ENCODE results near the gene RPS19. TPM values are rescaled to one million over a fixed set of nuclear protein-coding genes. Genes with fewer than 3 reads are reported as not detected.
"Not testable (repeated sequence)": the region's sequence is repeated elsewhere in the genome, so short reads cannot be mapped to it uniquely, and the experiment has no call there.

RPS19 gene
- total RNA-seq, 1 donor, result 1,086 TPM

DNA sequence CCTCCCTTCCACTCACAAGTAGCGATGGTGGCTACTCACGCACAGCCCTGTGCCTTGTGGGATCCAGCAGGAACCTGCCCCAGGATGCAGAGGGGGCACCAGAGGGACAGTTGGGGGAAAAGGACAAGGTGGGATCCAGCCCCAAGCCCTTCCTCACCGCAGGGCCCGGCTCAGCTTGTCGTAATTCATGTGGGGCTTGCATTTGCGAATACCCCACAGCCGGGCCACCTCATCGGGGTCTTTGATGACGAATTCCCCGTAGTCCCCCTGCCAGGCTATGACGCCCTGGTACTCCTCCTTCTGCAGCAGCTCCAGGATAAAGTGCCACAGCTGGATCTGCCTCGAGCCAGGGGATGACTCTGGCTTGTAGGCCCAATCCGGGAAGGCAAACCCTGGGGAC is 49.7 kb downstream of the RPS19 start:
- Histone ChIP-seq H3K9me3 (ENCODE audit: low read depth, low read length) (no peaks in the 10 kb centered on the region), H3K27me3 (ENCODE audit: insufficient read depth, low read length) (peaks cover 24% of the 10 kb centered on the region), H3K4me3 (ENCODE audit: low read length) (no peak overlapping the region), H3K4me1 (ENCODE audit: insufficient read depth, low read length) (peaks cover 19% of the 10 kb centered on the region)

DNA sequence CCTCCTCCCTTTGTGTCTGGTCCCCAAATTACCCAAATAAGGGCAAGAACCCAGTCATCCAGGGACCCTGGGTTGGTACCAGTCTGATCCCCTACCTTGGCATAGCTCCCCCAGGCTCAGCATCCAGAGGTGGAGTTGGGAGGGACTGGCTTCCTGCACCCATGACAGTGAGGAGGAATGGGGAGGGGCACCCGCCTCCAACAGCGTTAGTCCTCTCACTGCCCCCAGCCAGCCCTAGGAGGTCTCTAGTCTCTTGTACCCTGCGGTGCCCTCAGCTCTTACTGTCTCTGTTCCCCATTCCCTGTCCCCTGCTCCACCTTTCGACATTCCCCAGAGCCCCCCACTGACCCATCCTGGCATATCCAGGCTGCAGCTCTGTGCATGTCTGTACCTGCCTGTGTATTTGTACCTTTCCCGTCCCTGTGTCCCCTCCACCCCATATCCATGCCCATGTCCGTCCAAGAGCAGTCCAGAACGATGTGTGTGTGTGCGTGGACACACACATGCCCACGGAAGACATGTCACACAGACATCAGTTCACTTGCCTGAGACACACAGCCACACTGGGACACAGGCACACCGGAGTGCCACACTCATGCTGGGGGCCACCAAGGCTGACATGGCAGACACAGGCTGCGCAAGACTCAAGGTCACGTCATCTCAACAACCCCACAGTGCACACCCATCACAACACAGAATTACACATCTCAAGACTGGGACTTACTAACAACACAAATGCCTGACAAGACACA is 50.4 kb downstream of the RPS19 start:
- Histone ChIP-seq H3K27me3 (ENCODE audit: insufficient read depth, low read length) (peaks cover 28% of the 10 kb centered on the region), H3K9me3 (ENCODE audit: low read depth, low read length) (no peaks in the 10 kb centered on the region), H3K4me1 (ENCODE audit: insufficient read depth, low read length) (peaks cover 23% of the 10 kb centered on the region), H3K4me3 (ENCODE audit: low read length) (no peak overlapping the region)

DNA sequence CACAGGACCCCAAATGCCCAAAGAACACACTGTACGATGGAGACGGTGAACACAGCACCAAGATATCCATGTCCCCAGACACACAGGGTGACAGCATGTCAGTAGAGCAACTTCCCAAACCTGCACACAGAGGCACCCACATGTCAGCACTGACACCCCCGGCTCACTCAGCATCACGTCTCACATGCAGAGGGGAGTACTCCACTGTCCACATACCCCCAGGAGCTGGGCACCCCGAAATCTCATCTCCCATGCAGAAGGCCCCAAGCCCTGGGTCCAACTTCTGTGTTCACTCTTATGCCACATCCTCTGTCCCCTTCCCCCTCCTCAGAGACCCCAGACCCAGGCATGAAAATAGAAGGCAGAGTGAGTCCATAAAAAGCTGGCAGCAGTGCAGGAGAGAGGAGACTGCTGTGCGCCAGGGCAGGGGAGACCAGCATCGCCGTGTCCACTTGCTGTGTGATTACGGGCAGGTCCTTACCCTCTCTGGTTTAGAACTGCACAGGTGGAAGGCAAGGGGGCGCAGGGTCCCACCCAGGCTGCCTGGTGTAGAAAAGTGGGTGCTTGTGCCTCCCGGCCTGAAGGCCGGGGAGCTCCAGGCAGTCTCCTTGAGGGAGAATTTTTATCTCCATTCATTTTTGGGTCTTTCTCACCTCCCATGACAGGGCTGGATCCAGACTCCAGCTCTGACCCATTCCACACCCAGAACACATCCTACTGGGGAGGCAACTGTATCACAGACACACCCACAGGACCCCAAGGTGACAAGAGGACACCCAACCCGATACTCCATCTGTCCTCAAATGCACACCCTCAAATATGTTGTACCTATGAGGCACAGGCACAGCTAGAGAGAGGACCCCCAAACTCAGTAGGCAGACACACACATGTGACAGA is 51.2 kb downstream of the RPS19 start:
- no peak overlapping the region for H3K4me3 ChIP-seq (ENCODE audit: low read length)
- H3K9me3 ChIP-seq (ENCODE audit: low read depth, low read length), result no peaks in the 10 kb centered on the region
- H3K4me1 ChIP-seq (ENCODE audit: insufficient read depth, low read length), result peaks cover 30% of the 10 kb centered on the region
- peaks cover 35% of the 10 kb centered on the region for H3K27me3 ChIP-seq (ENCODE audit: insufficient read depth, low read length)

DNA sequence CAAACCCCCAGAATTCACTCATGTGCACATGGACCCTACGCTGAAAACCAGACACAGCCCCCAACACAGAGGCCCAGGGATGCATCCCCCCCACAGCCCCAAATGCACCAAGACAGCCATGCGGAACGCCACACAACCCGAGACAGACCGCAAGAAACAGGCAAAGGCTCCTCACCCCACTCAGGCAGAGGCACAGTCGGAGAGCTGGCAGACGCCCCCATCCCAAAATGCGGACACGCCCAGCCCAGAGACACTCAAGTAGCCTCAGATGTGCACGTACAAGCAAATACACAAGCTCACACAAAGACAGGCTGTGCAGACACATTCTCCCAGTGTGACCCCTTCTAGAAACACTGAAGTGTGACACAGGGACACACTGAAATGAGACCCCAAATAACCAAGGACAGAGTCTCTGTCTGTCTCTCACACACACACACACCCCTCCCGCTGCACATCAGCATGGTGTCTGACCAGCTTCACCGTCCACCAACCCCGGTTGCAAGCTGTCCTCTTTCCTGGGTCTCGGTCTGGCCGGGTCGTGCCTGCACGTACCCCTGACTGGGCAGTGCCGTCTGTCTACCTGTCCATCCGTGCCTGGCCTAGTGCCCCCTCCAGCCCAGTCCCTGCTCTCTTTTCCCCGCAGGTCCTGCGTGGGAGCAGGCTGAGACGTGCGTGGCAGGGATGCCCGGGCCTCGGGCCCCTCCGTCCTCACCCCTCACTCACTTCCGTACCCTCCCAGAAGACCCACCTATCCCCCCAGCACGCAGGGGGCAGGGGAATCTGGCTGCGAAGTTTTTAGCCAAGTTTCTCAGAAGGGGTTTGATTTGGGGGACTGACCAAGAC is 52.1 kb downstream of the RPS19 start:
- peaks cover 31% of the 10 kb centered on the region for H3K4me1 ChIP-seq (ENCODE audit: insufficient read depth, low read length)
- H3K4me3 ChIP-seq (ENCODE audit: low read length), result no peak overlapping the region
- no peaks in the 10 kb centered on the region for H3K9me3 ChIP-seq (ENCODE audit: low read depth, low read length)
- H3K27me3 ChIP-seq (ENCODE audit: insufficient read depth, low read length), result peaks cover 44% of the 10 kb centered on the region

DNA sequence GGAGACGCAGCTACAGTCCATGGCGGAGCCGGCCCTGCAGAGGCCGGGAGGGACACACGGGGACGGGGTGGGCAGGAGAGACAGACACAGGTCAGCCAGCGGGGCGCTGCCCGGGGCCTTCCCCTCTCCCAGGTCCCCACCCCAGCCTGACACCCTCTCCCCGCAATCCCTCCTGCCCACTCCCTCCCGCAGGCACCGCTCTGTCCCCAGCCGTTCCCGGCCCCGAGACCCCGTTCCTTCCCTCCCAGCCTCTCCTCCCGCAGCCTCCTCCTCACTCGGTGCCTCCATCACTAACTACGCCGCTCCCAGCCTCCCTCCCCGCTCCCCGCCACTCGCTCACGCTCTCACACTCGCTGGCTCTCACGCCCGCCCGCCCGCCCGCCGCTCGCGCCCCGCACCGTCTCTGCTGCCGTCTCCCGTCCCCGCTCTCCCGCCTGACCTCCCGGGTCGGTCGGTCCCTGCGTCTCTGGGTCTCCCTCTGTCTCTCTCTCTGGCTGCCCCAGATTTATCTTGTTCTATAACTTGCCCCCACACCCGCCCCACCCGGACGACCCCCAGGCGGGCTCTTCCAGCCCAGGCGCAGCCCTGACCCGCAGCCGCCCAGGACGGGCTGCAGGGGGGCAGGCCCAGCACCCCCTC is 53.0 kb downstream of the RPS19 start:
- H3K9me3 ChIP-seq (ENCODE audit: low read depth, low read length), result no peaks in the 10 kb centered on the region
- H3K4me3 ChIP-seq (ENCODE audit: low read length), result no peak overlapping the region
- peaks cover 48% of the 10 kb centered on the region for H3K27me3 ChIP-seq (ENCODE audit: insufficient read depth, low read length)
- peaks cover 31% of the 10 kb centered on the region for H3K4me1 ChIP-seq (ENCODE audit: insufficient read depth, low read length)

DNA sequence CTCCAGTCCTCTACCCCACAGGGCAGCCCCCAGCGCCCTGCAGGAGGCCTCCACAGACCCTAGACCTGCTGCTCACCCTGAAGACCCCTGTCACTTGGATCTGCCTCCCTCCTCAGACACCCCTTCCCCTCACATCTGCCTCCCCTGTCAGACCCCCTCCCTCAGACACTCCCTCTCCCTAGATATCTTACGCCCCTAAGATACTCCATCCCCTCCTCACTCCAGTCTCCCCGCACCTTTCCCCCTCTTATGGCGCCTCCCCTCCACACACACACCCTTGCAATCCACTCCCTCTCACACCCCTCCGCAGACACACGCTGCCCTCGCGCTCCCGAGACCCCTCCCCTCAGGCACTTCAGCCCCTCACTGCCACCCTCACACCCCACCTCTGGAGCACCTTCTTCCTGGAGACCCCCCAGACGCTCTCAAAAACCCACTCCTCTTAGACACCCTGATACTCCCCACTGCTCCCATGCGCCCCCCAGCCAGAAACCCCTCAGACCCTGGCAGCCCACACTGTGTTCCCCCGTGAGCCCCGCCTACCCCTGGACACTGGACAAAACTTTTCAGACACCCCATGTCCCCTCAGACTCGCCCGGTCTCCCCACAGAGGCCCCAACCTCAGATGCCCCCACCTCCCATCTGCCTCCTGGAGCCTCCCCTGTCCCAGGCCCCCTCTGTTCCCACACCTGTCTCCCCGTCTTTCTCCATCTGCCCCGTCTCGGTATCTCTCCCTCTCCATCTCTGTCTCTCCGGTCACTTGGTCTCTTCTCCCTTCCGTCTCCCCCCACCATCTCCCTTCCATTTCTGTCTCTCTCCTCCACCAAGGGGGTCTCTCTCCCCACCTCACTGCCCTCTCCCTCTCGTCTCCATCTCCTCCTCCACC is 53.7 kb downstream of the RPS19 start:
- peaks cover 31% of the 10 kb centered on the region for H3K4me1 ChIP-seq (ENCODE audit: insufficient read depth, low read length)

DNA sequence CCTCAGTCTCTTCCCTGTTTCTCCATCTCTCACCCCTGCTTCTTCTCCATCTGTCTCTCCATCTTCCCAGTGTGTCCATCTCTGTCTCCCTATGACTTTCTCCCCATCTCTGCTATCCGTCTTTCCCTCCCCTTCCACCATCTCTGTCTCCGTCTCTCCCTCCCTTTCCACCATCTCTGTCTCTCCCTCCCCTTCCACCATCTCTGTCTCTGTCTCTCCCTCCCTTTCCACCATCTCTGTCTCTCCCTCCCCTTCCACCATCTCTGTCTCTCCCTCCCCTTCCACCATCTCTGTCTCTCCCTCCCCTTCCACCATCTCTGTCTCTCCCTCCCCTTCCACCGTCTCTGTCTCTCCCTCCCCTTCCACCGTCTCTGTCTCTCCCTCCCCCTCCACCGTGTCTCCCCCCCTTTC is 54.4 kb downstream of the RPS19 start:
- H3K9me3 ChIP-seq (ENCODE audit: low read depth, low read length); H3K4me3 ChIP-seq (ENCODE audit: low read length): not testable (repeated sequence)
- H3K27me3 ChIP-seq (ENCODE audit: insufficient read depth, low read length), result peaks cover 60% of the 10 kb centered on the region
- H3K4me1 ChIP-seq (ENCODE audit: insufficient read depth, low read length), result peaks cover 31% of the 10 kb centered on the region

More for the DNA sequence above, 53.7 kb downstream of the RPS19 start:
- Histone ChIP-seq H3K9me3 (ENCODE audit: low read depth, low read length) (no peaks in the 10 kb centered on the region), H3K27me3 (ENCODE audit: insufficient read depth, low read length) (peaks cover 55% of the 10 kb centered on the region), H3K4me3 (ENCODE audit: low read length) (no peak overlapping the region)

DNA sequence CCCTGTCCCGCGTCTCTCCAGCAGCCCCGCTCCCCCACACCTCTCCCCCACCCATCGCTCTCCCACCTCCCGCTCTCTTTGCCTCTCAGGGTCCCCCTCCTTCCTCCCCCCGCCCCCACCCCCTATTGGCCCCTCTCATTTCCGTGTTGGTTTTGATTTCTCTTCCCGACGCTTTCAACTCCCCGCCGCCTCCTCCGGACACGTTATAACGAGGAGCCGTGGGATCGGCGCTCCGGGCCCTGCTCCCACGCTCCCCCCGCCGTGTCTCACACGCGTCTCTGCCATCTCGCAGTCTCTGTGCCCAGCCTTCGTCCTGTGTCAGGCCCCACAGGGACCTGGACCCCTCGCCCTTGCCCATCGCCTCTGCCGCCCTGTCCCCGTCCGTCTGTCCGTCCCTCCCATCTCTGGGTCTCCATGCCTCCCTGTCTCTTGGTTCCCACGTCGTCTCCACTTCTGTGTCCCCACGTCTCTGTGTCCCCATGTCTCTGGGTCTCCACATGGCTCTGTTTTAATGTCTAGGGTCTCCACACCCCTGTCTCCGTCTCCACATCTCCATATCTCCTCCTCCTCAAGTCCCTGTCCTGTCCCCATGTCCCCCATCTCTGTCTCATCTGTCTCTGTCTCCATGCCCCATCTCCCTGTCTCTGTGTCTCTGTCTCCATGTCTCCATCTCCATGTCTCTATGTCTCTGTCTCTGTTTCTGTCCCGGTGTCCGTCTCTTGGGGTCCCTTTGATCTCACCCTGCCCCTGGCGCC is 55.1 kb downstream of the RPS19 start:
- no peak overlapping the region for H3K4me3 ChIP-seq (ENCODE audit: low read length)
- H3K4me1 ChIP-seq (ENCODE audit: insufficient read depth, low read length), result peaks cover 31% of the 10 kb centered on the region
- no peaks in the 10 kb centered on the region for H3K9me3 ChIP-seq (ENCODE audit: low read depth, low read length)
- peaks cover 60% of the 10 kb centered on the region for H3K27me3 ChIP-seq (ENCODE audit: insufficient read depth, low read length)

DNA sequence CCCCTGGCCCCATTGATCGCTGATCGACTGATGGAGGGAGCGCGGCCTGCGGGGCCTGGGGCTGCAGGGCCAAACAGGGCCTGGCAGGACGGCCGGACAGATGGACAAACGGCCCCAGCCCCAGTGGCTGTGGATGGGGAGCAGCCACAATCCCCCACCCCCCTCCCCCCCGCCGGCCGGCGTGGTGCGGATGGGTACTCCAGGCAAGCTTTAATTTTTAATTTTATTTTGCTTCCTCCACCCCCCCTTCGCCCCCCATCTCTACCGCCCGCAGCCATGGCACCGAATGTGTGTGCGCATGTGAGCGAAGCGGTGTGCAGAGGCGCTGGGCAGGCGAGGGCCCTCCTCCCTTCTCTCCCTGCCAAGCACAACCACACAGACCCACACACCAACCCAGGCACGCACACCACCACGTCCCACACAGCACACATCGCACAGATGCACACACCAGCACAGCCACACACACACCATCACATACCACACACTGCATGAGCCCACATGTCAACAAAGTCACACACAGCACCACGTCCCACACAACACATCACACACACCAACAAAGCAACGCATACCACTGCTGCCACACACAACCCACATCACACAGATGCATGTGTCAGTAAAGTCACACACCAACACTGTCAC is 55.8 kb downstream of the RPS19 start:
- Histone ChIP-seq H3K27me3 (ENCODE audit: insufficient read depth, low read length) (peaks cover 63% of the 10 kb centered on the region), H3K4me3 (ENCODE audit: low read length) (no peak overlapping the region), H3K4me1 (ENCODE audit: insufficient read depth, low read length) (peaks cover 33% of the 10 kb centered on the region), H3K9me3 (ENCODE audit: low read depth, low read length) (no peaks in the 10 kb centered on the region)

DNA sequence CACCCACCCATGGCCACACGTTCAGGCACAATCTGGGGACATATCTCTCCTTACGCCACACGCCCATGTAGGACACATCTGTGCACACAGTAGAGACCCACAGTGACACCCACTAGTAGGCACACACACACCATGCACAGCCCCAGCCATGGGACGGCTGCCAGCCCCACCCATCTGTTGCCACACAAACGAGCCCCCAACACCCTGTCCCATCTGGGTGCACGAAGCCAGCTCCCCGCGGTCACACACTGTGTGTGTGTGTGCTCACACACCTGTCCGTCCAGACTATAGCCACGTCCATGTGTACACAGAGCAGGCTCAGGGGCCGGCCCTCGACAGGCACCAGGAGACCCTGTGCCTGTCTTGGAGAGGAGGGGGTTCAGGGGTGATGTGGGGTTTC is 57.6 kb downstream of the RPS19 start:
- H3K27me3 ChIP-seq (ENCODE audit: insufficient read depth, low read length), result peaks cover 63% of the 10 kb centered on the region
- no peaks in the 10 kb centered on the region for H3K9me3 ChIP-seq (ENCODE audit: low read depth, low read length)
- peaks cover 32% of the 10 kb centered on the region for H3K4me1 ChIP-seq (ENCODE audit: insufficient read depth, low read length)
- H3K4me3 ChIP-seq (ENCODE audit: low read length), result no peak overlapping the region

DNA sequence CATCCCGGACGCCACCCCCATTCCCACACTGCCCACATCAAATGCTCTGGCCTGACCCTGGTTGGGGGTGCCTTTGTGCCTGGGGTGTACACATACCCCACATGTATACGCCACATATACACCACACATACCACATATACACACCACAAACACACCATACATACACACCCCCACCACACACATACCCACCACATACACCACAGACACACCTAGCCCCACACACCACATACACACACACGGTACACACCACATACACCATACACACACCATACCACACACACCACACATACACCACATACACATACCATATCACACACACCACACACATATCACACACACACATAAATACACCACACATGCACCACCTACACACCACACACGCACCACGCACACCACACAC is 58.0 kb downstream of the RPS19 start:
- peaks cover 33% of the 10 kb centered on the region for H3K4me1 ChIP-seq (ENCODE audit: insufficient read depth, low read length)
- H3K4me3 ChIP-seq (ENCODE audit: low read length), result no peak overlapping the region
- no peaks in the 10 kb centered on the region for H3K9me3 ChIP-seq (ENCODE audit: low read depth, low read length)
- H3K27me3 ChIP-seq (ENCODE audit: insufficient read depth, low read length), result peaks cover 67% of the 10 kb centered on the region

DNA sequence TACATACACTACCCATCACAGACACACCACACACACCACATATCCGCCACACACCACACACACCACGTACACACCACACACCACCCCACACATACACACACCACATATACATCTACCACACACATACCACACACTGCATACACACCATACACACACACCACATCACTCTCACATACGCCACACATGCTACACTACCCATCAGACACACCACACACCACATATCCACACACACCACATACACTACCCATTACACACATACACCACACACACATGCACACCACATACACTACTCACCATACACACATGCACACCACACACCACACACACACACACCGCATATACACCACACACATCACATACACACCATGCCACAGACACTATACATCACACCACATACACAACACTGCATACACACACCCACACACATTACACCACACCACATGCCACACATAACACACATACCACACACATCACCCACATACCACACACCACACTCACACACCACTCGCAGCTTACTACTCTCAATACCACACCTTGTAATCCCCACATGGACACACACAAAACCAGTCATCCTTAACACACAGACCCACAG is 58.7 kb downstream of the RPS19 start:
- peaks cover 66% of the 10 kb centered on the region for H3K27me3 ChIP-seq (ENCODE audit: insufficient read depth, low read length)

More for the DNA sequence above, 58.7 kb downstream of the RPS19 start:
- no peak overlapping the region for H3K4me3 ChIP-seq (ENCODE audit: low read length)
- H3K9me3 ChIP-seq (ENCODE audit: low read depth, low read length), result no peaks in the 10 kb centered on the region
- peaks cover 31% of the 10 kb centered on the region for H3K4me1 ChIP-seq (ENCODE audit: insufficient read depth, low read length)

Data from mononuclear cell (primary cell).